ENCODE measurements around the gene FGL2.
"Not testable (repeated sequence)": the region's sequence is repeated elsewhere in the genome, so short reads cannot be mapped to it uniquely, and the experiment has no call there.

The FGL2 gene

GRCh38 chr7:77239471-77239870 lies 39.9 kb upstream of the FGL2 start:
- no peak for TF ChIP-seq POLR2AphosphoS5 (IDR thresholded peaks at IDR 0.05; ENCODE audit: low read depth, low read length)
- TF ChIP-seq SPI1 (IDR thresholded peaks at IDR 0.05; ENCODE audit: low read depth, low read length) = peak; percentile 79
- DNase-seq (ENCODE audit: insufficient read length, low spot score) (no peak), FAIRE-seq (no peak)

- TF ChIP-seq POLR2AphosphoS5 (IDR thresholded peaks at IDR 0.05; ENCODE audit: low read depth, low read length) (no peak), TAF1 (IDR thresholded peaks at IDR 0.05; ENCODE audit: low read depth, low read length) (no peak), PAX5 (IDR thresholded peaks at IDR 0.05; ENCODE audit: insufficient read depth, low read length, severe bottlenecking) (no peak), SPI1 (IDR thresholded peaks at IDR 0.05; ENCODE audit: low read depth, low read length) (peak; percentile 36; the same call in 1 of the 2 replicates), POU2F2 (IDR thresholded peaks at IDR 0.05; ENCODE audit: low read depth, low read length) (no peak), POLR2A (IDR thresholded peaks at IDR 0.05; ENCODE audit: low read depth, low read length) (no peak)
- FAIRE-seq (no peak), DNase-seq (ENCODE audit: insufficient read length, low spot score) (no peak)
Measured at GRCh38 chr7:77238703-77239136, 39.1 kb upstream of the FGL2 start.

- DNase-seq (ENCODE audit: insufficient read length, low spot score) (no peak), FAIRE-seq (no peak)
- TF ChIP-seq PAX5 (IDR thresholded peaks at IDR 0.05; ENCODE audit: insufficient read depth, low read length, severe bottlenecking) (no peak), TAF1 (IDR thresholded peaks at IDR 0.05; ENCODE audit: low read depth, low read length) (no peak), SPI1 (IDR thresholded peaks at IDR 0.05; ENCODE audit: low read depth, low read length) (no peak), POU2F2 (IDR thresholded peaks at IDR 0.05; ENCODE audit: low read depth, low read length) (no peak), POLR2A (IDR thresholded peaks at IDR 0.05; ENCODE audit: low read depth, low read length) (no peak), POLR2AphosphoS5 (IDR thresholded peaks at IDR 0.05; ENCODE audit: low read depth, low read length) (no peak)
Measured at GRCh38 chr7:77235276-77235675, 35.7 kb upstream of the FGL2 start.

GRCh38 chr7:77232467-77232866 lies 32.8 kb upstream of the FGL2 start:
- TF ChIP-seq PAX5 (IDR thresholded peaks at IDR 0.05; ENCODE audit: insufficient read depth, low read length, severe bottlenecking) (no peak), TAF1 (IDR thresholded peaks at IDR 0.05; ENCODE audit: low read depth, low read length) (no peak), SPI1 (IDR thresholded peaks at IDR 0.05; ENCODE audit: low read depth, low read length) (no peak), POU2F2 (IDR thresholded peaks at IDR 0.05; ENCODE audit: low read depth, low read length) (no peak), POLR2A (IDR thresholded peaks at IDR 0.05; ENCODE audit: low read depth, low read length) (no peak), POLR2AphosphoS5 (IDR thresholded peaks at IDR 0.05; ENCODE audit: low read depth, low read length) (no peak)
- FAIRE-seq (peak; percentile 5), DNase-seq (ENCODE audit: insufficient read length, low spot score) (no peak)

- not testable (repeated sequence) for FAIRE-seq; DNase-seq (ENCODE audit: insufficient read length, low spot score)
Measured at GRCh38 chr7:77228795-77229194, 29.2 kb upstream of the FGL2 start.

GRCh38 chr7:77226357-77226839 lies 26.8 kb upstream of the FGL2 start:
- no peak for TF ChIP-seq PAX5 (IDR thresholded peaks at IDR 0.05; ENCODE audit: insufficient read depth, low read length, severe bottlenecking)
- TF ChIP-seq POU2F2 (IDR thresholded peaks at IDR 0.05; ENCODE audit: low read depth, low read length) = no peak
- no peak for TF ChIP-seq TAF1 (IDR thresholded peaks at IDR 0.05; ENCODE audit: low read depth, low read length)
- TF ChIP-seq POLR2AphosphoS5 (IDR thresholded peaks at IDR 0.05; ENCODE audit: low read depth, low read length) = no peak
- TF ChIP-seq SPI1 (IDR thresholded peaks at IDR 0.05; ENCODE audit: low read depth, low read length) = no peak
- TF ChIP-seq POLR2A (IDR thresholded peaks at IDR 0.05; ENCODE audit: low read depth, low read length) = no peak
- DNase-seq (ENCODE audit: insufficient read length, low spot score) (no peak), FAIRE-seq (no peak)

- DNase-seq (ENCODE audit: insufficient read length, low spot score) = no peak
- FAIRE-seq = no peak
Measured at GRCh38 chr7:77223261-77223660, 23.6 kb upstream of the FGL2 start.

GRCh38 chr7:77222819-77223218 lies 23.2 kb upstream of the FGL2 start:
- TF ChIP-seq POU2F2 (IDR thresholded peaks at IDR 0.05; ENCODE audit: low read depth, low read length) = no peak
- TF ChIP-seq SPI1 (IDR thresholded peaks at IDR 0.05; ENCODE audit: low read depth, low read length) = no peak
- TF ChIP-seq POLR2AphosphoS5 (IDR thresholded peaks at IDR 0.05; ENCODE audit: low read depth, low read length) = no peak
- no peak for TF ChIP-seq PAX5 (IDR thresholded peaks at IDR 0.05; ENCODE audit: insufficient read depth, low read length, severe bottlenecking)
- TF ChIP-seq TAF1 (IDR thresholded peaks at IDR 0.05; ENCODE audit: low read depth, low read length) = no peak
- TF ChIP-seq POLR2A (IDR thresholded peaks at IDR 0.05; ENCODE audit: low read depth, low read length) = no peak
- DNase-seq (ENCODE audit: insufficient read length, low spot score) (no peak), FAIRE-seq (no peak)

More at GRCh38 chr7:77223261-77223660, 23.6 kb upstream of the FGL2 start:
- TF ChIP-seq TAF1 (IDR thresholded peaks at IDR 0.05; ENCODE audit: low read depth, low read length) (no peak), POU2F2 (IDR thresholded peaks at IDR 0.05; ENCODE audit: low read depth, low read length) (no peak), POLR2AphosphoS5 (IDR thresholded peaks at IDR 0.05; ENCODE audit: low read depth, low read length) (no peak), SPI1 (IDR thresholded peaks at IDR 0.05; ENCODE audit: low read depth, low read length) (no peak), POLR2A (IDR thresholded peaks at IDR 0.05; ENCODE audit: low read depth, low read length) (no peak), PAX5 (IDR thresholded peaks at IDR 0.05; ENCODE audit: insufficient read depth, low read length, severe bottlenecking) (no peak)

- TF ChIP-seq TAF1 (IDR thresholded peaks at IDR 0.05; ENCODE audit: low read depth, low read length) (no peak), PAX5 (IDR thresholded peaks at IDR 0.05; ENCODE audit: insufficient read depth, low read length, severe bottlenecking) (no peak), POLR2A (IDR thresholded peaks at IDR 0.05; ENCODE audit: low read depth, low read length) (no peak), POU2F2 (IDR thresholded peaks at IDR 0.05; ENCODE audit: low read depth, low read length) (no peak), POLR2AphosphoS5 (IDR thresholded peaks at IDR 0.05; ENCODE audit: low read depth, low read length) (no peak), SPI1 (IDR thresholded peaks at IDR 0.05; ENCODE audit: low read depth, low read length) (no peak)
- no peak for FAIRE-seq
- DNase-seq (ENCODE audit: insufficient read length, low spot score) = no peak
Measured at GRCh38 chr7:77222065-77222464, 22.4 kb upstream of the FGL2 start.

GRCh38 chr7:77219701-77220331 lies 20.2 kb upstream of the FGL2 start:
- not testable (repeated sequence) for FAIRE-seq; DNase-seq (ENCODE audit: insufficient read length, low spot score)

Measured in GM12891 (cell line).